ENCODE data around the gene PFKM. TPM values are rescaled to one million over a fixed set of nuclear protein-coding genes. Genes with fewer than 3 reads are reported as not detected.

The PFKM gene
- total RNA-seq, 1 experiment from 2014 or later, result 61.8 TPM

DNA sequence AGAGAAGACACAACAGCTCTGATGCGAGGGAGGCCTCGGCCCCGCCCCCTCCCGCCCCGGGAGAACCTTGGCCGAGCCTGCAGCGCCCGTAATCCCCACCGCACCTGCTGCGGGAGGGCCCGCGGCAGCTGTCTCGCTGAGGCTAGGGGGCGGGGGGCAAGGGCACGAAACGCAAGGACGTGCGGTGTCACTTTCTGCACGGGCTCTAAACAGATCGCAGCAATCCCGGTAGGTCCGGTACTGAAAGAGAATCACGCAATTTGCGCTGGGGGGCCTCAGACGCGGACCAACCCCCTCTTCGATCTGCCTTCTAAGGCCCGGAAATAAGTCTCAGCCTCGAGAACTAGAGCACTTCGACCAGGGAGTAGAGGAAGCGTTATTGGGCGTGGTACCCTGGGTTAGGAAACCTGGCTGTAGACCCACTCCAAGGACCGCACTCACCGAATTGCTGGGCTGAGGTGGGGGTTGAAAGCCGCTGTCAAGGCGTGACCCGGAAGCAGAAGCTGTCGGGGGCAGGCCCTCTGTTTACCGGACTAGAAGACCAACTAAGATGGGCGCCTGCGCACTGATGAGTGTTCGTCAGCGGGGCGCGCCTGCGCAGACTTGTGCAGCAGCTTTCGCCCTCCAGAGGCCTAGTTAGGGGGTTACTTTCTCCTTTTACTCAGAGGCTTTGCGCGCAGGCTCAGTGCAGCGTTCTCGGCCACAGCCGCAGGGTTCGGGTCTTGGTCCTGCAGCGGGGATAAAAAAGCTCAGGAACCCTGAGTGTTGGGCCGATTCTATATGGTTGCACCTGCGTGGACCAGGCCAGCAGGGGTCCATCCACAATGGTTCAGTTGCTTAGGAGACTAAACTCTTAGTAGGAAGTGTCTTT, 38.1 kb downstream of the PFKM start, which contains the start of gene ASB8:
Gene ASB8 (minus strand): TSS at position 498 of the 871 bp plus-strand sequence. CDS start 4,019 bp downstream, outside the sequence.
- DNase-seq (ENCODE audit: low spot score), result peak; percentile 99

DNA sequence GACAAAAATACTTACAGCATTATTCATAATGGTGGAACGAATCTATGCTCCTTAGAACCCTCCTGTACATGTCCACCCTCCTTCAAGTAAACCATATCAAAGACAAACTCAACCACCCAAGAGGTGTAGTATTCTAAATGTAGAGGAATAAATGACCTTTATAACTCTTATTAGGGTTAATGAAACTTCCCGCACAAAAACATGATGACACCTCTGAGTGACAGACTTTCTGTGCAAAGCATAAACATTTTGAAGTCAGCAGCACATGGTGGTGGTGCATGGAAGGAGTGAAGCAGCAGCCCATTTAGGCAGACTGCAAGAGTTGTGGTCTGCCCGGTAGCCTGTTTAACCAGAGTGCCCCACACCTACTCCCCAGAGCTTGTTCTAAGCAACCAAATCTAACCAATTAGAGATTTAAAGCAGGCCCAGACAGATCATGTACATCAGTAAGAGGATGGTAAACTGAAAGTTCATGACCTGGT, 38.8 kb downstream of the PFKM start:
- DNase-seq (ENCODE audit: low spot score), result no peak

DNA sequence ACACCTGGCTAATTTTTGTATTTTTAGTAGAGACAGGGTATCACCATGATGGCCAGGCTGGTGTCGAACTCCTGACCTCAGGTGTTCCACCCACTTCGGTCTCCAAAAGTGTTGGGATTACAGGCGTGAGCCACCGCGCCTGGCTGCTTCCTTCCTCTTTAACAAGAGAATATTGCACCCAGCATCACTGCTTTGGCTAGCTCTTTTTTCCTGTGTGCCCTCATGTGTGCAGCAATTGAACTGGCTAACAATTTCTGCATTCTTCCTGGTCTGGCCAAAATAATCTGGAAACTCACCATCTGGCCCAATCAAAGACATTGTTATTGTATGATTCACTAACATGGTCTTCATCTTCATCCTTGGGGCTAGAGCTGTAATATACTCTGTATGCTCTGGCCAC, 40.9 kb downstream of the PFKM start:
- DNase-seq (ENCODE audit: low spot score), result no peak

DNA sequence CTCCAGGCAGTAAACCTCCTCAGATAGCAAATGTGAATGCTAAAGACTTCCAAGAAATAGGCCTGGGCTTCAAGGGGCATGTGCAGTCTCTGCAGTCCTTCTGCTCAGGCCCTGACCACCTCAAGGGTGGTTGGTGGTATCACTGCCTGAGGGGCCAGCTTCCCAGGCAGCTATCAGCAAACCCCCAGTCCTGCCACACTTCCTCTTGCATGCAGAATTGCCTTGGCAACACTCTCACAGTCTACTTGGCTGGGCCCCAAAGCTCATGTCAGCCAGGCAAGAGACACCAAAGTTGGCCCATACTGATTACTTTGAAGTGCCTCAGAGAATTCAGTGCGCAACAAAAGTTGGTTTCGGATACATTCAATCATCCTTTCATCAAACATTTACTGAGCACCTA, 41.6 kb downstream of the PFKM start:
- DNase-seq (ENCODE audit: low spot score), result no peak

- DNase-seq (ENCODE audit: low spot score), result no peak
Observed at GRCh38 chr12:48163150-48163747, 44.1 kb downstream of the PFKM start.

- DNase-seq (ENCODE audit: low spot score), result no peak
Observed at GRCh38 chr12:48164451-48164850, 45.3 kb downstream of the PFKM start.

GRCh38 chr12:48165089-48165981, 46.2 kb downstream of the PFKM start:
- DNase-seq (ENCODE audit: low spot score), result peak; percentile 73

GRCh38 chr12:48169011-48169410, 49.8 kb downstream of the PFKM start:
- no peak for DNase-seq (ENCODE audit: low spot score)

DNA sequence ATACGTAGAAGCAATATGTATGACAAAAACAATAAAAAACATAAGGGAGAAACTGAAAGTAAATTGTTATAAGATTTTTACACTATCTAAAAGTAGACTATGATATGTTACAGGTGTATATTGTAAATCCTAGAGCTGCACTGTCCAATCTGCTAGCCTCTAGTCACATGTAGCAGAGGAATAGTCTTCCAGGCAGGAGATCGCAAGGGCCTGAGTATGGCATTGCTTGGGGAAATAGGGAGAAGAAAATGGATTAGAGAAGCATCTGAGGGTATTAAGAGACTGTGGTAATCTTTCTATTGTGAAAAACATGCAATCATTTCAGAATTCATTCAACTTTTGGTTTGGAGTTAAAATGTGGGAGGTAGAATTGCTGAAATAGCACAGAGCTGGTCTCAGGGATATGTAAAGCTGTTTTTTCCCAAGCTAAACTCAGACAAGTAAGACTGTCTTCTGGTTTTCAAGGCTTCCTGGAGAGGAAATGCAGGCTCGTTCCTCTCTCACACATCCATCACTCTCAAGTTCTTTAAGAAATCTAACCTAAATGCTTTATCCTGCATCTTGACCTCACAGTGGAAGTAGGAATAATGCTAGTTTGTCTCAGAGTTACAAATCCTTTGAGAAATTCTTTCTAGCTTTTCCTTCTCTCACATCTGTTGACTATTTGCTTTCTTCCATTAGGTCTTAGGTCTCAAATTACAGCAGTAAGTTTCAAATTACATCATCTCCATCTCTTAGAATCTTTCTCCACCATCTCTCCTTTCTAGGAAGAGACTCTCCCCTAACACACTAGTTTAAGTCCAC, 56.7 kb downstream of the PFKM start:
- no peak for DNase-seq (ENCODE audit: low spot score)

- DNase-seq (ENCODE audit: low spot score), result no peak
Observed at GRCh38 chr12:48176417-48176751, 57.2 kb downstream of the PFKM start.

DNA sequence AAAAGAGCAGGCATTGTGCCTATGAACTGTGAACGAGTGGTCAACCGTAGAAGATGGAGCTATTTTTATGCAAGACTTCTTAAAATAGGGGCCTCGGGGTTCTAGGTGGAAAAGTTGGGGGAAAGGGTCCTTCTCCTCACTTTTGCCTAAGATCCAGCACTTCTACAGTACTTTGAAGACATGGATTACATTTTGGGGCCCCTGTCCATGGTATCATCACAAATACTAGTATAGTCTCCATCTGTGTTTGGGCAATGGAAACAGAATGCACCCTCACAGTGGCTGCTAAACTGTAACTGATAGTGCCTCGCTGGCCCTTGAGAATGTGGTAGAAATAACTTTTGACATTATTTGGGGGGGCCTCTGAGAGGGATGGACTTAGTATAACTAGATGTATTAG, 58.8 kb downstream of the PFKM start:
- DNase-seq (ENCODE audit: low spot score), result no peak

GRCh38 chr12:48179466-48179865, 60.3 kb downstream of the PFKM start:
- no peak for DNase-seq (ENCODE audit: low spot score)

DNA sequence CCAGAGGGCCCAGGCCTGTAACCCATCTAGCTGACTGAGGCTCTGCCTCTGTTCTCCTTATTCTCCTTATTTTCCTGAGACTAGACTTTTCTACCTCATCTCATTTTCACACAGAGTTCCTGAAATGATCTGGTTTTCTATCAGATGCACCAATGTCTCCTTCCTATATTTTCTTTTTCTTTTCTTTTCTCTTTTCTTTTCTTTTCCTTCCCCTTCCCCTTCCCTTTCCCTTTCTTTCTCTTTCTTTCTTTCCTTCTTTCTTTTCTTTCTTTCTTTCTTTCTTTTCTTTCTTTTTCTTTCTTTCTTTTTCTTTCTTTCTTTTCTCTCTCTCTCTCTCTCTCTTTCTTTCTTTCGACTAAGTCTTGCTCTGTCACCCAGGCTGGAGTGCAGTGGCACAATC, 61.3 kb downstream of the PFKM start:
- DNase-seq (ENCODE audit: low spot score), result no peak

DNA sequence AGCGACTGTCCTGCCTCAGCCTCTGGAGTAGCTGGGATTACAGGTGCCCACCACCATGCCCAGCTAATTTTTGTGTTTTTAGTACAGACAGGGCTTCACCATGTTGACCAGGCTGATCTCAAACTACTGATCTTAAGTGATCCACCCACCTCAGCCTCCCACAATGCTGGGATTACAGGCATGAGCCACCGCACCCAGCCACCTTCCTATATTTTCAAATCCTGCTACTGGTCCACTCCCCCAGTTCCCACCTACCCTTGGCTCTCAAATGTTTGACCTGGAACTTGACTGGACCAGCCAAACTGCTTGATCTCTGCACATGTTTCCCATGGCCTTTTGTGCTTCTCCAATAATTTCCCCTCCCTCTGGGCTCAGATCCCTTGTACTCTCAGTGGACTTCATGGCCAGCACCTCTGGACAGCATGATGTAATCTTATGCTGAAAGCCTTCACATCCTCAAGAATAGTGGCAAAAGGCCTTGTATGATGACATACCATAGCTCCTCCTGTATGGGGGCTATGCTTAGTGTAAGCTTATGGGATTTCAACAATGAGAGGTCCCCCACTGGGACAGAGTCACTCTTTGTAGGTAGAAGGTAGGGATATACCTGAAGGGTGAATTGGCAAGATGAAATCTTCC, 61.8 kb downstream of the PFKM start:
- DNase-seq (ENCODE audit: low spot score), result no peak

- DNase-seq (ENCODE audit: low spot score), result no peak
Observed at GRCh38 chr12:48182631-48183030, 63.5 kb downstream of the PFKM start.

DNA sequence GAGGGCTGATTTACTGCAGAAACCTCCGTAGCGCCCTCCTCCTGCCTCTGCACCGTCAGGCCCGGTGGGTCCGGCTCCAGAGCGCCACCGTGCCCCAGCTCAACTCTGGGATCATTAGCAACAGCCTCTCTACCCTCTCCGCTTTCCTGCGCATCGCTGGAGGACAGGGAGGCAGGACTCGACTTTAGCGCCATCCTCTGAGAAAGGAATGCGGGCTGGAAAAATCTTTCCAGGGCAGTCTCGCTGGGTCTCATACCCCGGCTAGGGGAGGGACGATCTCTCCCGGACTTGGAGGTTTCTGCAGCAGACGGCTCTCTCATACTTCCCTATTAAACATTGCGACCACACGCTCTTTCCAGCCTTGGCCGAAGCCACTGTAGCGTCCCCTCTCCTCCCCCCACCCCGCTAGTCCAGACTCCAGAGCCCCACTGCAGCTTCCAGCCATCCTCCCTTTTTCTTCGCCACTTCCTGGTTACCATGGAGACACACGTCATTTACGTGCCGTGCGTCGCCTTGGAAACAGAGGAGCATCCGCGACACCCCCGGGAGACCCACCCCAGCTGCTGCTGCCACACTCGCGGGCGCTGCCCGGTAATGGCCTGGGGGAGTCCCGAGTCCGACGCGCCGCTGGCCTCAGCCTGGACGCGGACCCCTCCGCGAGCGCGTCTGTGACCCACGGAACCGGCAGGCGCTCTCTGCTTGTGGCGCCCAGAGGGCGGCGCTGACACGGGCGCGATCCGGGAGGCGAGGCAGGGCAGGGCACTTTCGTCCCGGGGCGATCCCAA, 64.1 kb downstream of the PFKM start, which contains the start of gene CCDC184:
Gene CCDC184 (plus strand): TSS at position 554 of the 785 bp plus-strand sequence. CDS start 479 bp downstream, outside the sequence.
- no peak for DNase-seq (ENCODE audit: low spot score)

- no peak for DNase-seq (ENCODE audit: low spot score)
Observed at GRCh38 chr12:48183876-48184548, 64.8 kb downstream of the PFKM start.

DNA sequence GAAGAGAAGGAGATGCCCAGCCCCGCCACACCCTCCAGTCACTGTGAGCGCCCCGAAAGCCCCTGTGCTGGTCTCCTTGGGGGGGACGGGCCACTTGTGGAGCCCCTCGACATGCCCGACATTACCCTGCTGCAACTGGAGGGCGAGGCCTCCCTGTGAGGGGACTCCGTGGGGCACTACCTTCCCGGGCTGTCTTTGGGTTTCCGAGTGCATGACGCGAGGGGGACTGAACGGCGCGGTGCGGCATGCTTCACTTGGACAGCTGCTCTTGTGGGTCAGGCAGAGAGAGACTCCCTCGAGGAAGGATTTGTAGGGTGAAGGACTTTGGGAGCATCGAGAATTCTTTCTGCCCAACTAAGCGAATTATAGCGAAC, 65.4 kb downstream of the PFKM start:
- no peak for DNase-seq (ENCODE audit: low spot score)

Data from HT-29 (cell line).